GM12878 (cell line): ENCODE measurements around the gene EMILIN2. TPM values are rescaled to one million over a fixed set of nuclear protein-coding genes. Genes with fewer than 3 reads are reported as not detected.

Source experiments
- ATAC-seq: fragments of 200-7000 bp; cut with Tn5 transposase; 3 replicates; pipeline ENCODE4 v1.9.1; 2020; ENCODE audit warnings: mild to moderate bottlenecking, moderate library complexity
- BruUV-seq: library from RNA; stranded (reverse); fragments of 400-500 nt; replicated peaks from 2 replicates; lab custom pipeline; 2021; lab: Mats Ljungman, UMichigan
- CTCF ChIA-PET: fragments of 300-600 bp; sonication (Branson Sonifier 250); formaldehyde crosslinking; extraction: SDS; loops from one replicate; lab custom pipeline; 2021; ENCODE audit warnings: inconsistent platforms; lab: Yijun Ruan, JAX
- POLR2A ChIA-PET: fragments of 350-600 bp; formaldehyde crosslinking; extraction: SDS; loops from one replicate; lab custom pipeline; 2021; ENCODE audit warnings: inconsistent platforms; lab: Charles Lee
- RAD21 ChIA-PET: fragments of 300-600 bp; sonication (Branson Sonifier 250); formaldehyde crosslinking; loops from one replicate; lab custom pipeline; 2023; ENCODE audit warnings: antibody characterized with exemption; ENCODE audit not compliant: unreplicated experiment; lab: Charles Lee
- SMC1A ChIA-PET: fragments of 300-600 bp; sonication (Branson Sonifier 250); formaldehyde crosslinking; loops from one replicate; lab custom pipeline; 2023; ENCODE audit not compliant: unreplicated experiment, uncharacterized antibody; lab: Charles Lee
- DNase-seq: peaks from one replicate; pipeline ENCODE4 v3.0.0-alpha.2; 2011; ENCODE audit warnings: low read depth, low spot score
- FAIRE-seq: peaks from 3 replicates; lab custom pipeline; 2011; peaks lifted over from hg19 to GRCh38; lab: Jason Lieb, UNC
- H2AFZ ChIP-seq: 2 replicates; pipeline ENCODE4 v1.6.0; 2011; ENCODE audit warnings: low read depth, low read length, control low read depth; ENCODE audit not compliant: control insufficient read depth
- H3K27ac ChIP-seq: 2 replicates; pipeline ENCODE4 v1.5.1; 2011; ENCODE audit warnings: control low read depth; ENCODE audit not compliant: control insufficient read depth, insufficient read depth
- H3K27me3 ChIP-seq, 2 experiments: replicated peaks in 1 of 2; 2 replicates each; pipeline versions ENCODE4 v1.6.0 to v1.6.1; 2011; ENCODE audit warnings: low read length in 1 of 2; ENCODE audit not compliant: control insufficient read depth in 2 of 2, insufficient read depth in 2 of 2
- H3K36me3 ChIP-seq, 2 experiments: 2 replicates each; pipeline ENCODE4 v1.5.1; 2011; ENCODE audit warnings: low read length in 1 of 2; ENCODE audit not compliant: control insufficient read depth in 2 of 2, insufficient read depth in 2 of 2
- H3K4me1 ChIP-seq: 2 replicates; pipeline ENCODE4 v1.6.1; 2011; ENCODE audit warnings: mild to moderate bottlenecking, low read length, moderate library complexity, mixed read lengths; ENCODE audit not compliant: control insufficient read depth, insufficient read depth
- H3K4me2 ChIP-seq: 2 replicates; pipeline ENCODE4 v1.6.0; 2011; ENCODE audit warnings: control low read depth; ENCODE audit not compliant: control insufficient read depth, insufficient read depth
- H3K4me3 ChIP-seq: fragments of 200-600 bp; sonication (generic); 2 replicates; pipeline ENCODE4 v1.5.1; 2016
- H3K79me2 ChIP-seq: 2 replicates; pipeline ENCODE4 v1.6.0; 2011; ENCODE audit warnings: low read length; ENCODE audit not compliant: control insufficient read depth, insufficient read depth
- H3K9ac ChIP-seq: 2 replicates; pipeline ENCODE4 v1.8.0; 2011; ENCODE audit warnings: low read length, control low read depth, mixed read lengths; ENCODE audit not compliant: control insufficient read depth, insufficient read depth
- H3K9me3 ChIP-seq: replicated peaks from 3 replicates; pipeline ENCODE4 v1.5.1; 2011; ENCODE audit warnings: mild to moderate bottlenecking, low read length; ENCODE audit not compliant: control insufficient read depth, insufficient read depth
- H4K20me1 ChIP-seq: 2 replicates; pipeline ENCODE4 v1.6.0; 2011; ENCODE audit not compliant: control insufficient read depth, insufficient read depth
- CREB1 ChIP-seq: IDR thresholded peaks from 2 replicates; pipeline ENCODE4 v1.6.1; 2012; ENCODE audit warnings: low read depth, mild to moderate bottlenecking, inconsistent platforms
- HDAC2 ChIP-seq: fragments of 200-600 bp; sonication (generic); IDR thresholded peaks from 2 replicates; pipeline ENCODE4 v1.6.1; 2017
- LARP7 ChIP-seq: fragments of 450-650 bp; IDR thresholded peaks from 2 replicates; pipeline ENCODE4 v1.6.1; 2017; ENCODE audit warnings: mild to moderate bottlenecking
- PBX3 ChIP-seq: IDR thresholded peaks from 2 replicates; pipeline ENCODE4 v1.6.1; 2011; ENCODE audit warnings: mild to moderate bottlenecking, low read depth, low read length, moderate library complexity; ENCODE audit not compliant: insufficient replicate concordance
- PKNOX1 ChIP-seq: fragments of 450-650 bp; IDR thresholded peaks from 2 replicates; pipeline ENCODE4 v1.6.1; 2016; ENCODE audit warnings: mild to moderate bottlenecking
- RAD51 ChIP-seq: fragments of 450-650 bp; IDR thresholded peaks from 2 replicates; pipeline ENCODE4 v1.6.1; 2016; ENCODE audit warnings: moderate library complexity, mild to moderate bottlenecking, inconsistent platforms
- RUNX3 ChIP-seq: IDR thresholded peaks from 2 replicates; pipeline ENCODE4 v1.6.1; 2012; ENCODE audit warnings: low read length, inconsistent platforms
- SIN3A ChIP-seq: IDR thresholded peaks from 2 replicates; pipeline ENCODE4 v1.6.1; 2012; ENCODE audit warnings: low read depth, low read length, improper control_type of control experiment
- SMAD1 ChIP-seq: fragments of 450-650 bp; IDR thresholded peaks from 2 replicates; pipeline ENCODE4 v1.6.1; 2018; ENCODE audit warnings: mild to moderate bottlenecking, low read depth; ENCODE audit not compliant: partially characterized antibody
- TAF1 ChIP-seq: IDR thresholded peaks from 2 replicates; pipeline ENCODE4 v1.6.1; 2011; ENCODE audit warnings: mild to moderate bottlenecking, low read depth, low read length, borderline replicate concordance
- ZNF207 ChIP-seq: fragments of 450-650 bp; IDR thresholded peaks from 2 replicates; pipeline ENCODE4 v1.6.1; 2014; ENCODE audit warnings: antibody characterized with exemption, mild to moderate bottlenecking, borderline replicate concordance
- WGBS: methylation state at CpG from one replicate; pipeline ENCODE4 v1.1.6; 2016; ENCODE audit warnings: low lambda C conversion rate; ENCODE audit not compliant: insufficient replicate concordance, insufficient coverage; ENCODE audit errors: missing lambda C conversion rate; 5-methylcytosine and 5-hydroxymethylcytosine counted together
- in situ Hi-C: fragments of 300-500 bp; cut with MboI; formaldehyde crosslinking; loops from 9 replicates; pipeline ENCODE4 v1.14.3; 2018; ENCODE audit warnings: mixed read lengths
- intact Hi-C: fragments of 100-400 bp; cut with micrococcal nuclease; formaldehyde crosslinking; loops from one replicate; pipeline ENCODE4 v1.14.2; 2022; ENCODE audit not compliant: unreplicated experiment
- polyA plus RNA-seq, 11 experiments: library from polyadenylated mRNA; depleted of rRNA in 4 of 11; unstranded in 6 of 11; stranded (reverse) in 5 of 11; fragments of >200 nt; fragmentation: Nextera tagmentation in 4 of 11; fragmentation: Illumina TruSeq in 1 of 11; extraction: Ambion mirVana in 4 of 11; extraction: Trizol in 1 of 11; gene quantifications; 1 replicate in 1 of 11; 2 replicates in 10 of 11; pipeline versions ENCODE4 v1.2.1 to v1.2.3, GENCODE V29; 2011 to 2016; ENCODE audit warnings: inconsistent platforms in 2 of 11, missing spikeins in 2 of 11, low read depth in 1 of 11
- total RNA-seq, 4 experiments: library from RNA; depleted of rRNA in 3 of 4; stranded (reverse); fragments of >200 nt in 3 of 4; fragmentation: Illumina TruSeq in 1 of 4; extraction: Trizol in 1 of 4; gene quantifications; 2 replicates each; pipeline versions ENCODE4 v1.2.1 to v1.2.3, GENCODE V29; 2013 to 2021

The EMILIN2 gene
- total and polyA plus RNA-seq, 10 of the 15 experiments (the other 5 are each of a cell fraction or from before 2014, with no cell fraction given), result 0.58 to 18.4 (median 5.9) TPM

GRCh38 chr18:2963048-2963447 is 116.2 kb downstream of the EMILIN2 start:
- ChIA-PET CTCF (interaction anchor here (1.0 to 21.4 kb wide), 6 partner anchors 9 to 283 kb away, joined by 3 to 285 read pairs (median 7); no protein-coding TSS in a partner anchor), SMC1A (interaction anchor here (0.9 to 9.2 kb wide), 8 partner anchors 8 to 288 kb away, joined by 3 to 187 read pairs (median 20); partner anchors contain the start of gene MYL12A), POLR2A (interaction anchor here (4.3 to 8.6 kb wide), 3 partner anchors 7 to 18 kb away, joined by 20 to 177 read pairs (median 124); no protein-coding TSS in a partner anchor), RAD21 (interaction anchor here (0.6 to 8.5 kb wide), 7 partner anchors 8 to 233 kb away, joined by 3 to 155 read pairs (median 63); no protein-coding TSS in a partner anchor)
- DNase-seq, result no peak
- H3K4me3 ChIP-seq, result peak overlapping the region; percentile 17
- no TSS peak for BruUV-seq
- H2AFZ ChIP-seq, result no peak overlapping the region
- peak; percentile 12 for ATAC-seq
- in situ Hi-C loops, result loop anchor here (25.0 kb wide), 2 partner anchors 1299 to 1374 kb away; no protein-coding TSS in a partner anchor
- TF ChIP-seq RAD51, result no peak
- TF ChIP-seq PBX3, result no peak
- no peak for TF ChIP-seq SMAD1
- peak; percentile 39; the same call in 1 of the 2 replicates for TF ChIP-seq PKNOX1
- no peak for TF ChIP-seq HDAC2
- TF ChIP-seq ZNF207, result no peak
- TF ChIP-seq CREB1, result peak; percentile 76
- TF ChIP-seq SIN3A, result no peak
- 0 out of 2 replicates have a peak, but pooled peaks have one; percentile 2 for TF ChIP-seq RUNX3
- TF ChIP-seq TAF1, result no peak
- TF ChIP-seq LARP7, result 0 out of 2 replicates have a peak, but pooled peaks have one; percentile 32
- peaks cover 58% of the 10 kb centered on the region for H3K79me2 ChIP-seq
- intact Hi-C loops, result no loop called here
- peak overlapping the region; percentile 52 for H3K9ac ChIP-seq
- no peaks in the 10 kb centered on the region for H4K20me1 ChIP-seq
- WGBS, result 27% methylated on average over 3 of the region's 3 CpGs
- FAIRE-seq, result no peak
- H3K36me3 ChIP-seq, result no peaks in the 10 kb centered on the region
- H3K4me1 ChIP-seq, result peaks cover 69% of the 10 kb centered on the region
- no peaks in the 10 kb centered on the region for H3K27me3 ChIP-seq
- no peaks in the 10 kb centered on the region for H3K9me3 ChIP-seq
- H3K27ac ChIP-seq, result peak overlapping the region; percentile 93
- H3K4me2 ChIP-seq, result peak overlapping the region; percentile 82
